GM12878 (cell line): Measurements from ENCODE around the gene ZBTB38. TPM values are rescaled to one million over a fixed set of nuclear protein-coding genes. Genes with fewer than 3 reads are reported as not detected.

Experiments
- CREB1 ChIP-seq: IDR thresholded peaks from 2 replicates; pipeline ENCODE4 v1.6.1; 2012; ENCODE audit warnings: low read depth, mild to moderate bottlenecking, inconsistent platforms
- CREM ChIP-seq: IDR thresholded peaks from 2 replicates; pipeline ENCODE4 v1.6.1; 2014; ENCODE audit warnings: antibody characterized with exemption, low read depth
- IKZF2 ChIP-seq, 2 experiments: fragments of 450-650 bp; IDR thresholded peaks; 2 replicates each; pipeline ENCODE4 v1.6.1; 2017; ENCODE audit warnings: mild to moderate bottlenecking in 2 of 2, moderate library complexity in 2 of 2
- PML ChIP-seq: IDR thresholded peaks from 2 replicates; pipeline ENCODE4 v1.6.1; 2012; ENCODE audit warnings: low read length, inconsistent platforms
- SREBF1 ChIP-seq: IDR thresholded peaks from 2 replicates; pipeline ENCODE4 v1.6.1; 2012; ENCODE audit warnings: mild to moderate bottlenecking, low read length
- SUZ12 ChIP-seq: fragments of 200-600 bp; sonication (generic); IDR thresholded peaks from one replicate; pipeline ENCODE4 v1.6.1; 2018; ENCODE audit warnings: antibody characterized with exemption, mild to moderate bottlenecking; ENCODE audit not compliant: unreplicated experiment
- polyA plus RNA-seq, 11 experiments: library from polyadenylated mRNA; depleted of rRNA in 4 of 11; unstranded in 6 of 11; stranded (reverse) in 5 of 11; fragments of >200 nt; fragmentation: Nextera tagmentation in 4 of 11; fragmentation: Illumina TruSeq in 1 of 11; extraction: Ambion mirVana in 4 of 11; extraction: Trizol in 1 of 11; gene quantifications; 1 replicate in 1 of 11; 2 replicates in 10 of 11; pipeline versions ENCODE4 v1.2.1 to v1.2.3, GENCODE V29; 2011 to 2016; ENCODE audit warnings: inconsistent platforms in 2 of 11, missing spikeins in 2 of 11, low read depth in 1 of 11
- total RNA-seq, 4 experiments: library from RNA; depleted of rRNA in 3 of 4; stranded (reverse); fragments of >200 nt in 3 of 4; fragmentation: Illumina TruSeq in 1 of 4; extraction: Trizol in 1 of 4; gene quantifications; 2 replicates each; pipeline versions ENCODE4 v1.2.1 to v1.2.3, GENCODE V29; 2013 to 2021
- TF ChIP-seq, protein P1 (sequence below): fragments of 450-650 bp; IDR thresholded peaks from 2 replicates; pipeline ENCODE4 v1.6.1; 2018; ENCODE audit warnings: borderline replicate concordance, mild to moderate bottlenecking; ENCODE audit not compliant: partially characterized antibody
- TF ChIP-seq, protein P2 (sequence below): fragments of 450-650 bp; IDR thresholded peaks from 2 replicates; pipeline ENCODE4 v1.6.1; 2017; ENCODE audit warnings: antibody characterized with exemption, mild to moderate bottlenecking, moderate library complexity
- TF ChIP-seq, protein P3 (sequence below): fragments of 450-650 bp; IDR thresholded peaks from 2 replicates; pipeline ENCODE4 v1.6.1; 2016; ENCODE audit warnings: mild to moderate bottlenecking
- TF ChIP-seq, protein P4 (sequence below): IDR thresholded peaks from 2 replicates; pipeline ENCODE4 v1.6.1; 2011; ENCODE audit warnings: mild to moderate bottlenecking, low read depth, low read length, moderate library complexity; ENCODE audit not compliant: insufficient replicate concordance

ZBTB38 gene
- total and polyA plus RNA-seq, 10 of the 15 experiments (the other 5 are each of a cell fraction or from before 2014, with no cell fraction given): 34.2 to 115 (median 88.6) TPM

DNA sequence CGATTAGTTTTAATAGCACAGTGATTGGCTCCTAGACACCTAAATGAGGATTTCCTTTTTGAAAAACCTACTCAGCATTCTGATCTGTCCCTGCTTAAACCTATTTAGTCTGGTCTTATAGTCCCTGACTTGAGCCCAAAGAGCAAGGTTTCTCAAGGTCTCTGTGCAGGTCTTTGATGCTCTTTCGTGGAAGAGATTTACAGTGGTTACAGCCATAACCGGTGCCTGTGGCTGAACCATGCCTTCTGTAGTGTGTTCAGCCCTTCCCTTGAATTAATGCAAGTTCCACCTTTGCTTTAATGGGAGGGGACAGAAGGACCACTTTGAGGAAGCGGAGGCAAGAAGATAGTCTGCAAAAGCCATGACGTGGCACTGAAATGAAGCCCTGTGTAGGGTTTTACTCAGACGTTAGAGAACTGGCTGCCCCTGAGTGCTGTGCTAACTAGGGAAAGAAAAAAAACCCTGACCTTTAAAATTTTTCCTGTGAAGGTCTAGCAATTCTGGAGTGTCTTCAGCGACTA lies 43.0 kb downstream of the ZBTB38 start (continued):
- TF ChIP-seq, protein P1, sequence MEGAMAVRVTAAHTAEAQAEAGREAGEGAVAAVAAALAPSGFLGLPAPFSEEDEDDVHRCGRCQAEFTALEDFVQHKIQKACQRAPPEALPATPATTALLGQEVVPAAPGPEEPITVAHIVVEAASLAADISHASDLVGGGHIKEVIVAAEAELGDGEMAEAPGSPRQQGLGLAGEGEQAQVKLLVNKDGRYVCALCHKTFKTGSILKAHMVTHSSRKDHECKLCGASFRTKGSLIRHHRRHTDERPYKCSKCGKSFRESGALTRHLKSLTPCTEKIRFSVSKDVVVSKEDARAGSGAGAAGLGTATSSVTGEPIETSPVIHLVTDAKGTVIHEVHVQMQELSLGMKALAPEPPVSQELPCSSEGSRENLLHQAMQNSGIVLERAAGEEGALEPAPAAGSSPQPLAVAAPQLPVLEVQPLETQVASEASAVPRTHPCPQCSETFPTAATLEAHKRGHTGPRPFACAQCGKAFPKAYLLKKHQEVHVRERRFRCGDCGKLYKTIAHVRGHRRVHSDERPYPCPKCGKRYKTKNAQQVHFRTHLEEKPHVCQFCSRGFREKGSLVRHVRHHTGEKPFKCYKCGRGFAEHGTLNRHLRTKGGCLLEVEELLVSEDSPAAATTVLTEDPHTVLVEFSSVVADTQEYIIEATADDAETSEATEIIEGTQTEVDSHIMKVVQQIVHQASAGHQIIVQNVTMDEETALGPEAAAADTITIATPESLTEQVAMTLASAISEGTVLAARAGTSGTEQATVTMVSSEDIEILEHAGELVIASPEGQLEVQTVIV: no peak
- peak; percentile 58 for TF ChIP-seq CREB1
- 0 out of 2 replicates have a peak, but pooled peaks have one; percentile 12 for TF ChIP-seq PML
- TF ChIP-seq, protein P2, sequence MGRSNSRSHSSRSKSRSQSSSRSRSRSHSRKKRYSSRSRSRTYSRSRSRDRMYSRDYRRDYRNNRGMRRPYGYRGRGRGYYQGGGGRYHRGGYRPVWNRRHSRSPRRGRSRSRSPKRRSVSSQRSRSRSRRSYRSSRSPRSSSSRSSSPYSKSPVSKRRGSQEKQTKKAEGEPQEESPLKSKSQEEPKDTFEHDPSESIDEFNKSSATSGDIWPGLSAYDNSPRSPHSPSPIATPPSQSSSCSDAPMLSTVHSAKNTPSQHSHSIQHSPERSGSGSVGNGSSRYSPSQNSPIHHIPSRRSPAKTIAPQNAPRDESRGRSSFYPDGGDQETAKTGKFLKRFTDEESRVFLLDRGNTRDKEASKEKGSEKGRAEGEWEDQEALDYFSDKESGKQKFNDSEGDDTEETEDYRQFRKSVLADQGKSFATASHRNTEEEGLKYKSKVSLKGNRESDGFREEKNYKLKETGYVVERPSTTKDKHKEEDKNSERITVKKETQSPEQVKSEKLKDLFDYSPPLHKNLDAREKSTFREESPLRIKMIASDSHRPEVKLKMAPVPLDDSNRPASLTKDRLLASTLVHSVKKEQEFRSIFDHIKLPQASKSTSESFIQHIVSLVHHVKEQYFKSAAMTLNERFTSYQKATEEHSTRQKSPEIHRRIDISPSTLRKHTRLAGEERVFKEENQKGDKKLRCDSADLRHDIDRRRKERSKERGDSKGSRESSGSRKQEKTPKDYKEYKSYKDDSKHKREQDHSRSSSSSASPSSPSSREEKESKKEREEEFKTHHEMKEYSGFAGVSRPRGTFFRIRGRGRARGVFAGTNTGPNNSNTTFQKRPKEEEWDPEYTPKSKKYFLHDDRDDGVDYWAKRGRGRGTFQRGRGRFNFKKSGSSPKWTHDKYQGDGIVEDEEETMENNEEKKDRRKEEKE: no peak
- TF ChIP-seq IKZF2 (IDR thresholded peaks at IDR 0.05): no peak
- no peak for TF ChIP-seq SREBF1
- TF ChIP-seq, protein P3, sequence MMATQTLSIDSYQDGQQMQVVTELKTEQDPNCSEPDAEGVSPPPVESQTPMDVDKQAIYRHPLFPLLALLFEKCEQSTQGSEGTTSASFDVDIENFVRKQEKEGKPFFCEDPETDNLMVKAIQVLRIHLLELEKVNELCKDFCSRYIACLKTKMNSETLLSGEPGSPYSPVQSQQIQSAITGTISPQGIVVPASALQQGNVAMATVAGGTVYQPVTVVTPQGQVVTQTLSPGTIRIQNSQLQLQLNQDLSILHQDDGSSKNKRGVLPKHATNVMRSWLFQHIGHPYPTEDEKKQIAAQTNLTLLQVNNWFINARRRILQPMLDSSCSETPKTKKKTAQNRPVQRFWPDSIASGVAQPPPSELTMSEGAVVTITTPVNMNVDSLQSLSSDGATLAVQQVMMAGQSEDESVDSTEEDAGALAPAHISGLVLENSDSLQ: no peak
- TF ChIP-seq SUZ12: no peak
- TF ChIP-seq CREM: peak; percentile 15; the same call in 1 of the 2 replicates
- TF ChIP-seq, protein P4, sequence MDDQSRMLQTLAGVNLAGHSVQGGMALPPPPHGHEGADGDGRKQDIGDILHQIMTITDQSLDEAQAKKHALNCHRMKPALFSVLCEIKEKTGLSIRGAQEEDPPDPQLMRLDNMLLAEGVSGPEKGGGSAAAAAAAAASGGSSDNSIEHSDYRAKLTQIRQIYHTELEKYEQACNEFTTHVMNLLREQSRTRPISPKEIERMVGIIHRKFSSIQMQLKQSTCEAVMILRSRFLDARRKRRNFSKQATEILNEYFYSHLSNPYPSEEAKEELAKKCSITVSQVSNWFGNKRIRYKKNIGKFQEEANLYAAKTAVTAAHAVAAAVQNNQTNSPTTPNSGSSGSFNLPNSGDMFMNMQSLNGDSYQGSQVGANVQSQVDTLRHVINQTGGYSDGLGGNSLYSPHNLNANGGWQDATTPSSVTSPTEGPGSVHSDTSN: no peak
- TF ChIP-seq, all 136 proteins: peak for 12
